IMR-90 (cell line): ENCODE results near the gene FKBP11. TPM values are rescaled to one million over a fixed set of nuclear protein-coding genes. Genes with fewer than 3 reads are reported as not detected.

Experiments used
- ATAC-seq: fragments of 200-7000 bp; cut with Tn5 transposase; 2 replicates; pipeline ENCODE4 v1.9.1; 2020; ENCODE audit warnings: low read depth, mild to moderate bottlenecking, moderate library complexity
- BruUV-seq: library from RNA; stranded (reverse); fragments of 400-500 nt; replicated peaks from 2 replicates; lab custom pipeline; 2021; lab: Mats Ljungman, UMichigan
- CTCF ChIA-PET: fragments of 300-600 bp; formaldehyde crosslinking; extraction: SDS; loops from one replicate; lab custom pipeline; 2021; ENCODE audit warnings: antibody characterized with exemption; lab: Yijun Ruan, JAX
- POLR2A ChIA-PET: fragments of 300-600 bp; sonication (Branson Sonifier 250); formaldehyde crosslinking; loops from one replicate; lab custom pipeline; 2022; ENCODE audit warnings: antibody characterized with exemption; ENCODE audit not compliant: unreplicated experiment; lab: Charles Lee
- DNase-seq: peaks from one replicate; pipeline ENCODE4 v3.0.0; 2013
- H2AFZ ChIP-seq: replicated peaks from 2 replicates; pipeline ENCODE3; 2013; ENCODE audit warnings: low read length, mild to moderate bottlenecking; ENCODE audit not compliant: poor library complexity
- H2AK5ac ChIP-seq: 2 replicates; pipeline ENCODE4 v1.6.1; 2013; ENCODE audit warnings: low read depth, low read length, inconsistent platforms
- H2AK9ac ChIP-seq: replicated peaks from 2 replicates; pipeline ENCODE3; 2013; ENCODE audit warnings: mild to moderate bottlenecking, low read depth, low read length, moderate library complexity; ENCODE audit not compliant: poor library complexity
- H2BK120ac ChIP-seq: 2 replicates; pipeline ENCODE4 v1.6.1; 2013; ENCODE audit warnings: low read depth, low read length, inconsistent platforms
- H2BK15ac ChIP-seq: 3 replicates; pipeline ENCODE4 v1.6.1; 2013; ENCODE audit warnings: low read depth, low read length, inconsistent platforms
- H2BK20ac ChIP-seq: 2 replicates; pipeline ENCODE4 v1.6.1; 2013; ENCODE audit warnings: low read depth, mild to moderate bottlenecking, inconsistent platforms, low read length, moderate library complexity
- H2BK5ac ChIP-seq: 2 replicates; pipeline ENCODE4 v1.6.1; 2013; ENCODE audit warnings: mild to moderate bottlenecking, low read depth, low read length, inconsistent platforms; ENCODE audit not compliant: poor library complexity, severe bottlenecking
- H3K14ac ChIP-seq: replicated peaks from 2 replicates; pipeline ENCODE4 v1.6.1; 2013; ENCODE audit warnings: low read depth, low read length, inconsistent platforms
- H3K18ac ChIP-seq: 2 replicates; pipeline ENCODE4 v1.6.1; 2013; ENCODE audit warnings: low read depth, low read length, control low read depth
- H3K23ac ChIP-seq: 2 replicates; pipeline ENCODE4 v1.6.1; 2013; ENCODE audit warnings: low read depth, low read length, inconsistent platforms
- H3K27ac ChIP-seq: 2 replicates; pipeline ENCODE4 v1.5.1; 2013; ENCODE audit warnings: mild to moderate bottlenecking, control low read depth, low read length; ENCODE audit not compliant: insufficient read depth
- H3K27me3 ChIP-seq: 2 replicates; pipeline ENCODE4 v1.6.1; 2013; ENCODE audit warnings: low read length; ENCODE audit not compliant: control insufficient read depth, insufficient read depth
- H3K36me3 ChIP-seq: 2 replicates; pipeline ENCODE4 v1.6.1; 2013; ENCODE audit warnings: low read length, mixed read lengths; ENCODE audit not compliant: control insufficient read depth, insufficient read depth
- H3K4ac ChIP-seq: 2 replicates; pipeline ENCODE4 v1.6.1; 2013; ENCODE audit warnings: low read depth, low read length, inconsistent platforms
- H3K4me1 ChIP-seq: 2 replicates; pipeline ENCODE4 v1.6.1; 2013; ENCODE audit warnings: low read length, mixed read lengths; ENCODE audit not compliant: control insufficient read depth, insufficient read depth
- H3K4me2 ChIP-seq: 2 replicates; pipeline ENCODE4 v1.6.1; 2013; ENCODE audit warnings: low read depth, mild to moderate bottlenecking, control low read depth, low read length, moderate library complexity
- H3K4me3 ChIP-seq: 2 replicates; pipeline ENCODE4 v1.5.1; 2013; ENCODE audit warnings: low read depth, mild to moderate bottlenecking, control low read depth, low read length, moderate library complexity; ENCODE audit not compliant: insufficient read depth
- H3K56ac ChIP-seq: 2 replicates; pipeline ENCODE4 v1.6.1; 2013; ENCODE audit warnings: low read length, inconsistent platforms; ENCODE audit not compliant: insufficient read depth; ENCODE audit errors: extremely low read depth
- H3K79me1 ChIP-seq, 2 experiments: 2 replicates each; pipeline ENCODE4 v1.6.1; 2013; ENCODE audit warnings: low read length in 2 of 2, inconsistent platforms in 1 of 2, low read depth in 1 of 2
- H3K9ac ChIP-seq: 2 replicates; pipeline ENCODE4 v1.6.1; 2013; ENCODE audit warnings: low read depth, low read length, control low read depth
- H3K9me1 ChIP-seq: 2 replicates; pipeline ENCODE4 v1.6.1; 2013; ENCODE audit warnings: low read length, inconsistent platforms; ENCODE audit not compliant: insufficient read depth
- H3K9me3 ChIP-seq: 2 replicates; pipeline ENCODE4 v1.6.1; 2013; ENCODE audit warnings: low read length; ENCODE audit not compliant: control insufficient read depth, insufficient read depth
- H4K20me1 ChIP-seq: 2 replicates; pipeline ENCODE4 v1.6.1; 2013; ENCODE audit warnings: low read length, inconsistent platforms; ENCODE audit not compliant: insufficient read depth
- H4K5ac ChIP-seq: 2 replicates; pipeline ENCODE4 v1.6.1; 2013; ENCODE audit warnings: mild to moderate bottlenecking, low read depth, low read length, control low read depth
- H4K8ac ChIP-seq, 2 experiments: 2 replicates each; pipeline ENCODE4 v1.6.1; 2013; ENCODE audit warnings: low read depth in 2 of 2, low read length in 2 of 2, control low read depth in 1 of 2, inconsistent platforms in 1 of 2
- H4K91ac ChIP-seq: 2 replicates; pipeline ENCODE4 v1.6.1; 2013; ENCODE audit warnings: low read depth, low read length, inconsistent platforms; ENCODE audit not compliant: insufficient read depth
- BHLHE40 ChIP-seq: fragments of 150-350 bp; IDR thresholded peaks from 2 replicates; pipeline ENCODE4 v1.6.1; 2016; ENCODE audit warnings: mild to moderate bottlenecking, low read depth, low read length
- CHD1 ChIP-seq: IDR thresholded peaks from 2 replicates; pipeline ENCODE4 v1.6.1; 2012; ENCODE audit warnings: low read depth, low read length, improper control_type of control experiment
- MAFK ChIP-seq: IDR thresholded peaks from 2 replicates; pipeline ENCODE4 v1.6.1; 2012; ENCODE audit warnings: low read depth, low read length, improper control_type of control experiment
- MAZ ChIP-seq: IDR thresholded peaks from 2 replicates; pipeline ENCODE4 v1.6.1; 2012; ENCODE audit warnings: low read depth, mild to moderate bottlenecking, low read length, improper control_type of control experiment, moderate library complexity, borderline replicate concordance
- MXI1 ChIP-seq: IDR thresholded peaks from 2 replicates; pipeline ENCODE4 v1.6.1; 2012; ENCODE audit warnings: low read depth, mild to moderate bottlenecking, low read length, moderate library complexity, borderline replicate concordance
- NFE2L2 ChIP-seq: fragments of 150-350 bp; IDR thresholded peaks from 2 replicates; pipeline ENCODE4 v1.6.1; 2016; ENCODE audit warnings: low read depth, mild to moderate bottlenecking, low read length
- POLR2A ChIP-seq: IDR thresholded peaks from 2 replicates; pipeline ENCODE4 v1.6.1; 2012; ENCODE audit warnings: mild to moderate bottlenecking, low read depth, low read length
- RAD21 ChIP-seq: IDR thresholded peaks from 2 replicates; pipeline ENCODE4 v1.6.1; 2012; ENCODE audit warnings: low read length, improper control_type of control experiment
- RFX5 ChIP-seq: IDR thresholded peaks from 2 replicates; pipeline ENCODE4 v1.8.0; 2012; ENCODE audit warnings: low read depth, mild to moderate bottlenecking, low read length, moderate library complexity
- WGBS, 2 experiments: methylation state at CpG; one replicate each; pipeline versions ENCODE4 v1.1.5 to v1.1.7; 2013; ENCODE audit warnings: missing lambda C conversion rate in 2 of 2; ENCODE audit not compliant: insufficient read length in 1 of 2; ENCODE audit errors: extremely low coverage in 2 of 2; 5-methylcytosine and 5-hydroxymethylcytosine counted together
- dilution Hi-C: fragments of 300-500 bp; cut with HindIII; formaldehyde crosslinking; loops from one replicate; pipeline ENCODE4 v1.14.3; 2018; ENCODE audit warnings: low sequenced_read_pairs; ENCODE audit not compliant: unreplicated experiment
- in situ Hi-C: fragments of 300-500 bp; cut with MboI; formaldehyde crosslinking; loops from 3 replicates; pipeline ENCODE4 v1.14.3; 2019; ENCODE audit warnings: low sequenced_read_pairs, inconsistent platforms, mixed read lengths
- intact Hi-C: fragments of 100-400 bp; cut with micrococcal nuclease; formaldehyde crosslinking; loops from 2 replicates; pipeline ENCODE4 v1.10.0; 2022
- polyA plus RNA-seq, 3 experiments: library from polyadenylated mRNA; depleted of rRNA; stranded (reverse); fragments of >200 nt; gene quantifications; 2 replicates each; pipeline ENCODE4 v1.2.3, GENCODE V29; 2012; ENCODE audit warnings: low replicate concordance in 1 of 3
- total RNA-seq: library from RNA; depleted of rRNA; stranded (reverse); fragments of >200 nt; gene quantifications from 2 replicates; pipeline ENCODE4 v1.2.3, GENCODE V29; 2012
- TF ChIP-seq, protein P1 (sequence below): fragments of 150-350 bp; IDR thresholded peaks from 2 replicates; pipeline ENCODE4 v1.6.1; 2016; ENCODE audit warnings: low read depth, mild to moderate bottlenecking, low read length, moderate library complexity, borderline replicate concordance

FKBP11 gene
- total and polyA plus RNA-seq, 2 of the 4 experiments (the other 2 are of a cell fraction): 5.0 to 40.0 TPM

DNA sequence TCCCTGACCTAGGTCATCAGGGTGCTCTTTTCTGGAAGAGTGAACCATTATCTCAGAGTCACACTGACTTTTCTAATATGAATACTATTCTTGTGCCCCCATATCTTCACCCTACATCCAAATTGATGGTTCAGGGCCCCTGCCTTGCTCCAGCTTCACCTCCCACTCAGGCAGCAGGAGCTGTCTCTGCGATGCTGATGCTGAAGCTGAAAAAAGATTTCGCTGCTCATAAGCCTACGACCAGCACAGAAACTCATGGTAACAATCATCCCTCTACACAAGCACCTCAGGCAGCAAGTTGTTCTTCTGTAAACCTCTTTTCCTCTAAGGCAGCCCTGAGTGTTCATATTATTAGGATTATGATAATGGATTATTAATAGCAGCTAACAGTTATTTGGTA, 28.8 kb upstream of the FKBP11 start:
- H2AK9ac ChIP-seq: no peak overlapping the region
- no peak overlapping the region for H4K8ac ChIP-seq
- H4K91ac ChIP-seq: no peak overlapping the region
- in situ Hi-C loops (no loop called here), intact Hi-C loops (no loop called here), dilution Hi-C loops (no loop called here)
- TF ChIP-seq CHD1 (no peak), MAZ (no peak), POLR2A (no peak), RAD21 (no peak), MXI1 (no peak), RFX5 (no peak), NFE2L2 (no peak), MAFK (no peak), BHLHE40 (no peak)
- TF ChIP-seq, protein P1, sequence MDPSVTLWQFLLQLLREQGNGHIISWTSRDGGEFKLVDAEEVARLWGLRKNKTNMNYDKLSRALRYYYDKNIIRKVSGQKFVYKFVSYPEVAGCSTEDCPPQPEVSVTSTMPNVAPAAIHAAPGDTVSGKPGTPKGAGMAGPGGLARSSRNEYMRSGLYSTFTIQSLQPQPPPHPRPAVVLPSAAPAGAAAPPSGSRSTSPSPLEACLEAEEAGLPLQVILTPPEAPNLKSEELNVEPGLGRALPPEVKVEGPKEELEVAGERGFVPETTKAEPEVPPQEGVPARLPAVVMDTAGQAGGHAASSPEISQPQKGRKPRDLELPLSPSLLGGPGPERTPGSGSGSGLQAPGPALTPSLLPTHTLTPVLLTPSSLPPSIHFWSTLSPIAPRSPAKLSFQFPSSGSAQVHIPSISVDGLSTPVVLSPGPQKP: no peak
- H3K4me3 ChIP-seq: no peak overlapping the region
- no peak overlapping the region for H2AFZ ChIP-seq
- no peak overlapping the region for H2AK5ac ChIP-seq
- no peak overlapping the region for H2BK15ac ChIP-seq
- no TSS peak for BruUV-seq
- H2BK120ac ChIP-seq: no peak overlapping the region
- peaks cover 67% of the 10 kb centered on the region for H4K20me1 ChIP-seq
- no peak for ATAC-seq
- no peak overlapping the region for H2BK5ac ChIP-seq
- H3K36me3 ChIP-seq: peaks cover 6% of the 10 kb centered on the region
- WGBS, 2 experiments: no CpG with 5 or more reads among the region's 3 CpGs
- no peak overlapping the region for H2BK20ac ChIP-seq
- no peak overlapping the region for H3K56ac ChIP-seq
- ChIA-PET POLR2A (no interaction called here), CTCF (interaction anchor here (0.8 kb wide), 1 partner anchor 101 kb away, joined by 3 read pairs; no protein-coding TSS in a partner anchor)
- peaks cover 20 to 68% of the 10 kb centered on the region in 2 experiments for H3K79me1 ChIP-seq
- peaks cover 17% of the 10 kb centered on the region for H3K9me1 ChIP-seq
- no peaks in the 10 kb centered on the region for H3K27me3 ChIP-seq
- no peaks in the 10 kb centered on the region for H3K9me3 ChIP-seq
- H3K9ac ChIP-seq: no peak overlapping the region
- no peak overlapping the region for H3K4ac ChIP-seq
- H3K18ac ChIP-seq: no peak overlapping the region
- H3K14ac ChIP-seq: no peak overlapping the region
- H4K5ac ChIP-seq: no peak overlapping the region
- H3K4me2 ChIP-seq: no peak overlapping the region
- H3K27ac ChIP-seq: no peak overlapping the region
- H3K4me1 ChIP-seq: peaks cover 1% of the 10 kb centered on the region; the same call in 1 of the 2 replicates
- DNase-seq: no peak
- no peak overlapping the region for H3K23ac ChIP-seq
